NCI-H1092 (cell line): ENCODE results near the gene MTHFSD.

ENCODE experiments used
- DNase-seq: peaks from one replicate; lab custom pipeline; 2025; lab: John Stamatoyannopoulos, UW

MTHFSD gene

GRCh38 chr16:86570558-86571529 is 15.8 kb upstream of the MTHFSD start:
- DNase-seq, result no peak

- DNase-seq, result no peak
These were observed 14.8 kb upstream of the MTHFSD start for GRCh38 chr16:86569701-86570447.

DNA sequence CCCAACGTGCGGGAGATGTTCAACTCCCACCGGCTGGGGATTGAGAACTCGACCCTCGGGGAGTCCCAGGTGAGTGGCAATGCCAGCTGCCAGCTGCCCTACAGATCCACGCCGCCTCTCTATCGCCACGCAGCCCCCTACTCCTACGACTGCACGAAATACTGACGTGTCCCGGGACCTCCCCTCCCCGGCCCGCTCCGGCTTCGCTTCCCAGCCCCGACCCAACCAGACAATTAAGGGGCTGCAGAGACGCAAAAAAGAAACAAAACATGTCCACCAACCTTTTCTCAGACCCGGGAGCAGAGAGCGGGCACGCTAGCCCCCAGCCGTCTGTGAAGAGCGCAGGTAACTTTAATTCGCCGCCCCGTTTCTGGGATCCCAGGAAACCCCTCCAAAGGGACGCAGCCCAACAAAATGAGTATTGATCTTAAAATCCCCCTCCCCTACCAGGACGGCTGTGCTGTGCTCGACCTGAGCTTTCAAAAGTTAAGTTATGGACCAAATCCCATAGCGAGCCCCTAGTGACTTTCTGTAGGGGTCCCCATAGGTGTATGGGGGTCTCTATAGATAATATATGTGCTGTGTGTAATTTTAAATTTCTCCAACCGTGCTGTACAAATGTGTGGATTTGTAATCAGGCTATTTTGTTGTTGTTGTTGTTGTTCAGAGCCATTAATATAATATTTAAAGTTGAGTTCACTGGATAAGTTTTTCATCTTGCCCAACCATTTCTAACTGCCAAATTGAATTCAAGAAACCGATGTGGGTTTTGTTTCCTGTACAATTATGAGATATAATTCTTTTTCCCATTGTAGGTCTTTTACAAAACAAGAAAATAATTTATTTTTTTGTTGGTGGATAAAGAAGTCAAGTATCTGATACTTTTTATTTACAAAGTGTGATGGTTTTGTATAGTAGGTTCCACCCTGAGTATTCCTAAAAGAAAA is 13.9 kb upstream of the MTHFSD start:
- no peak for DNase-seq

DNA sequence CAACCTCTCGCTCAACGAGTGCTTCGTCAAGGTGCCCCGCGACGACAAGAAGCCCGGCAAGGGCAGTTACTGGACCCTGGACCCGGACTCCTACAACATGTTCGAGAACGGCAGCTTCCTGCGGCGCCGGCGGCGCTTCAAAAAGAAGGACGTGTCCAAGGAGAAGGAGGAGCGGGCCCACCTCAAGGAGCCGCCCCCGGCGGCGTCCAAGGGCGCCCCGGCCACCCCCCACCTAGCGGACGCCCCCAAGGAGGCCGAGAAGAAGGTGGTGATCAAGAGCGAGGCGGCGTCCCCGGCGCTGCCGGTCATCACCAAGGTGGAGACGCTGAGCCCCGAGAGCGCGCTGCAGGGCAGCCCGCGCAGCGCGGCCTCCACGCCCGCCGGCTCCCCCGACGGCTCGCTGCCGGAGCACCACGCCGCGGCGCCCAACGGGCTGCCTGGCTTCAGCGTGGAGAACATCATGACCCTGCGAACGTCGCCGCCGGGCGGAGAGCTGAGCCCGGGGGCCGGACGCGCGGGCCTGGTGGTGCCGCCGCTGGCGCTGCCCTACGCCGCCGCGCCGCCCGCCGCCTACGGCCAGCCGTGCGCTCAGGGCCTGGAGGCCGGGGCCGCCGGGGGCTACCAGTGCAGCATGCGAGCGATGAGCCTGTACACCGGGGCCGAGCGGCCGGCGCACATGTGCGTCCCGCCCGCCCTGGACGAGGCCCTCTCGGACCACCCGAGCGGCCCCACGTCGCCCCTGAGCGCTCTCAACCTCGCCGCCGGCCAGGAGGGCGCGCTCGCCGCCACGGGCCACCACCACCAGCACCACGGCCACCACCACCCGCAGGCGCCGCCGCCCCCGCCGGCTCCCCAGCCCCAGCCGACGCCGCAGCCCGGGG is 12.9 kb upstream of the MTHFSD start:
- no peak for DNase-seq

DNA sequence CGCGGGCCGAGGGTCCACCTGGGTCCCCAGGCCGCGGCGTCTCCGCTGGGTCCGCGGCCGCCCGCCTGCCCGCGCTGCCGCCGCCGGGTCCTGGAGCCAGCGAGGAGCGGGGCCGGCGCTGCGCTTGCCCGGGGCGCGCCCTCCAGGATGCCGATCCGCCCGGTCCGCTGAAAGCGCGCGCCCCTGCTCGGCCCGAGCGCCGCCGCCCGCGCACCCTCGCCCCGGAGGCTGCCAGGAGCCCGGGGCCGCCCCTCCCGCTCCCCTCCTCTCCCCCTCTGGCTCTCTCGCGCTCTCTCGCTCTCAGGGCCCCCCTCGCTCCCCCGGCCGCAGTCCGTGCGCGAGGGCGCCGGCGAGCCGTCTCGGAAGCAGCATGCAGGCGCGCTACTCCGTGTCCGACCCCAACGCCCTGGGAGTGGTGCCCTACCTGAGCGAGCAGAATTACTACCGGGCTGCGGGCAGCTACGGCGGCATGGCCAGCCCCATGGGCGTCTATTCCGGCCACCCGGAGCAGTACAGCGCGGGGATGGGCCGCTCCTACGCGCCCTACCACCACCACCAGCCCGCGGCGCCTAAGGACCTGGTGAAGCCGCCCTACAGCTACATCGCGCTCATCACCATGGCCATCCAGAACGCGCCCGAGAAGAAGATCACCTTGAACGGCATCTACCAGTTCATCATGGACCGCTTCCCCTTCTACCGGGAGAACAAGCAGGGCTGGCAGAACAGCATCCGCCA is 12.1 kb upstream of the MTHFSD start:
- no peak for DNase-seq

DNA sequence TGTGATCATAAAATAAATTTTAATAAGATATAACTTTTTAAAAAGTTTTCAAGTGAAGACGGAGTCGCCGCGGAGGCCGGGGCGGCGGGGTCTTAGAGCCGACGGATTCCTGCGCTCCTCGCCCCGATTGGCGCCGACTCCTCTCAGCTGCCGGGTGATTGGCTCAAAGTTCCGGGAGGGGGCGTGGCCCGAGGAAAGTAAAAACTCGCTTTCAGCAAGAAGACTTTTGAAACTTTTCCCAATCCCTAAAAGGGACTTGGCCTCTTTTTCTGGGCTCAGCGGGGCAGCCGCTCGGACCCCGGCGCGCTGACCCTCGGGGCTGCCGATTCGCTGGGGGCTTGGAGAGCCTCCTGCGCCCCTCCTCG is 11.5 kb upstream of the MTHFSD start, which contains the start of gene FOXC2:
Gene FOXC2 (plus strand): TSS at position 229 of the 365 bp plus-strand sequence. CDS start 507 bp downstream, outside the sequence.
- no peak for DNase-seq

DNA sequence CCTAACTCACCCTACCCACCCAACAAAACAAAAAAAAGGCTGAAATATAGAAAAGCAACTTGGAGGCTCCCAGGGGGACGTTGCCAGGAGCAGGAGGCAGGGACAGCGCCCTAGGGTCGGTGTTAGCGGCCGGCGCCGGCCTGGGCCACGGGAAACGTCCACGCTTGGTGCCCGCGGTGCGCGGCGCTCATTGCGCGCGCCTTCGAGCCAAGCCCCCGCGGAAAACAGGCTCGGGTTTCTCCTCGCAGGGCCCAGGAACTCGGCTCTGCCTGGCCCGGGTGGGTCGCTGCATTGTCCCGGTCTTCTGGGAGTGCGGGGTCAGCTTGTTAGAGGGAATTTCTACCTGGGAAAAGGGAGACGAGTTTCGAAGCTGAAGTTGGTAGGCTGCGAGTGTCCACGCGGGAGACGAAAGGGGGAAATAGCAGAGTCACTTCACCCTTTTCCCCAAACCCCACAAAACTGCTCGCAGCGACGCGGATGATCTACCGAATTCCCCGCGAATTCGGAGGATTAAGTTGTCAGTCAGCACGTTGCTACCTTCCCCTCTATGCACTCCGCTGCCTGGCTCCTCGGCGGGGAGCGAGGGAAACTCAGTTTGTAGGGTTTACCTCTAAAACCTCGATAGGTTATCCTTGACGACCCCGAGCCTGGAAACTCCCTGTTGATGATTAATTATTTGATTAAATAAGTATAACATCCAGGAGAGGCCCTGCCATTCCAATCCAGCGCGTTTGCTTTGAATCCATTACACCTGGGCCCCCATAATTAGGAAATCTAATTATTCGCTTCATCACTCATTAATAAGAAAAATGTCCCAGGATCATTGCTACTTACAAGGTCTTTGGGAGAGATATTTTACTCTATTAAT is 10.8 kb upstream of the MTHFSD start:
- DNase-seq, result no peak

DNA sequence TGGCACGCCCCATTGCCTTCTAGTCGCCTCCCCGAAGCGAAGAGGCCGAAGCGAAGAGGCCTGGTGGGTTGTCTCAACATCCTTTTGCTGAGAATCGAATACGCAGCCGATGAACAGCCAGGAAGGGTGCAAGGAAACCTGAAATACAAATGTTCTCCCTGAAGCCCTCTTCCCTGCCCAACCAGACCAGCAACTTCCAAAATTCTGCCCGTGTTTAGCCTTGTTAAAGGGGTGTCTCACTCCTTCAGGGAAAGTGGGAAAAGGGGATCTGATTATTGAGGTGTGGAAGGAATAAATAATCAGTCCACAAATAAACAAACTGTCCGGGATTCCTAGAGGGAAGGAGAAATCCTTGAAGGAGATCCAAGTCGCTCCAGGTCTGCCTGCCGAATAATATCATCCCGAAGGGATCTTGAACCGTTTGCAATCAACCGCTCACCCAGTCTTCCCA is 10.2 kb upstream of the MTHFSD start:
- DNase-seq, result no peak

DNA sequence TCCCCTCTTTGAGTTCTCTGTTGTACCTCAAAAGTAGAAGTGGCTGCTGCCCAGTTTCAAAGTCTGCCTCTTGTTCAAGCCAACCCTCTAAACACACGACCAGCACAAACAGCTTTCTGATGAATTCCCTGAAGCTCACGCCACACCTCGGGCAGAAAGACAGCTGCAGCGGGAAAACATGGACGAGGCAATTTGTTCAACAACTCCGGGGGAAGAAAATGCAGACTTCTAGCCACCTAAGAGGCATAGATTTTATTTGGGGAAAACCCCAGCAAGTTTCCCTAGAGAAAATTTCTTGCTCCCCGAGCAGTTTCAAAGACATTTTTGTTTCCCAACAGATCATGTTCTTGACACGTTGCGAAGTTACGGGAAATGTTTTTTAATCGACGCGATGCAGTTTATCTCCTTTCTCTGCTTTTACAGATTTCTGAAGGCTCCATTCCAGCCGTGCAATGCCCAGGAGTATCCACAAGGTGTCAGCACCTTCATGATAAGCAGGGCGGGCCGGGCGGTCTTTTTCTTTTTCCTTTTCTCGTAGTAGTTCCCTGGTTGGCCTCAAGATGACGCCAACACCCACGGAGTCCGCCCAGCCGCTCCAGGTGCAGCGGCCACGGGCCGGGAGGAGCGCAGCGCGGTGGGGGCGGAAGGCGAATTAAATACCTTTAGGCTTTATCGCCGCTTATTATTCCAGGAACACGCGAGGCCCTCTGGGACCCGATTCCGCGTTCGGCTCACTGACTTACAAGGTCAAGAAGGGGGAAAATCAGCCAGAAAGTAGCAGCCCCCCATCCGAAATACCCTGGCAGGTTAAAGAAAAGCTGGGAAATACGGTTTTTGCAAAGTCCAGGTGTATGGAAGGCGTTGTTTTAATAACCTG is 8.7 kb upstream of the MTHFSD start:
- peak; percentile 84 for DNase-seq

GRCh38 chr16:86562356-86562755 is 7.3 kb upstream of the MTHFSD start:
- DNase-seq, result no peak

DNA sequence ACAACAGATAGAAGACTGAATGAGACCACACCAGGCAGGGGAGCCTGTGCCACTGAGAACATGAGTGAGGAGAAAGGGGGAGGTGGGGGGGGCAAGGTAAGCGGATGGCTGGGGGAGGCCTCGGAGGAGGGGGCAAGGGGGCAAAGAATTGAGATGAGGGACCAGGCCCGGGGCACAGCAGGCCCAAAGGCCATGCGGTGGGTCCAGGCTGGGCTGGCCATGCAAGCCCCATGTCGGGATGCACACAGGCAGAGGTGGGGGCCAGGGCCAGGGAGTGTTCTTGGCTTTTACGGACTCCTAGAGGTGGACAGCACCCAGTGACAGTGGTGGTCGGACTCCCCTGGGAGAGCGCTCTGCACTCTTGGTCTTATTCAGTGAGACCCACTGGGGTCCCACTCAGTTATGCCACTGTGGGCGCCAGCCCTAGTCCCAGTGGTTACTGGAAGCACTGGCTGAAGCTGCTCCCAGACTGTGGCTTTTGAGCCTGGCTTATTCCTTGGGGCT is 4.8 kb upstream of the MTHFSD start:
- no peak for DNase-seq

GRCh38 chr16:86558355-86559193 is 3.5 kb upstream of the MTHFSD start:
- no peak for DNase-seq

DNA sequence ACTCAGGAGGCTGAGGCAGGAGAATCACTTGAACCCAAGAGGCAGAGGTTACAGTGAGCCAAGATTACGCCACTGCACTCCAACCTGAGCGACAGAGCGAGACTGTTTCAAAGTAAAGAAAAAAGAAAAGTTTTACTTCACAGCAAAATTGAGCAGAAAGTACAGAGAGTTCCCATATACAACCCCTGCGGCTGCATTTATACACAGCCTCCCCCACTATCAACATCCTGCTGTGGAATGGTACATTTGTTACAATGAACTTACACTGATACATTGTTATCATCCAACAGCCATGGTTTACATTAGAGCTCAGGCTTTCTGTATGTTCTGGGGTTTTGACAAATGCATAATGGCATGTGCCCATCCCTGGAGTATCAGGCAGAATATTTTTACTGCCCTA is 2.6 kb upstream of the MTHFSD start:
- no peak for DNase-seq

DNA sequence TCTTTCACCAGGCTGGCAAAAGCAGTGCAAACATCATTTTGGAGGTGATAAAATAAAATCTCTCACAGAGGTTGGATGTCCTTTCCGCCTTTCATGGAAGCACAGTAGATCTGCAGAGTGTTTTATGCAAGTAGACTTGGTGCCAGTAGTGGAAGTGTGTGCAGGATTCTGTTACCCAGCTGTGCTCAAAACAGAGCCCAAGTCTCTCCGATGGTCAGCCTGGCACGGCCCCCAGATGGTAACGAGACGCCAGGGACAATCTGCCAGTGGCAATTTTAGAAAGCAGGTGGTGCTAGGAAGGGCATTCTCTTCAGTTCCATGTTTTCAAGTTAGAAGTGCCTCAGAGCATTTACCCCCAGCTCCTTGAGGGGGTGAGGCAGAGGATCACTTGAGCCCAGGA is 1.5 kb upstream of the MTHFSD start:
- DNase-seq, result peak; percentile 19

- DNase-seq, result no peak
These were observed 655 bp upstream of the MTHFSD start for GRCh38 chr16:86555704-86556075.

- DNase-seq, result no peak
These were observed 477 bp downstream of the MTHFSD start for GRCh38 chr16:86554599-86554916.

DNA sequence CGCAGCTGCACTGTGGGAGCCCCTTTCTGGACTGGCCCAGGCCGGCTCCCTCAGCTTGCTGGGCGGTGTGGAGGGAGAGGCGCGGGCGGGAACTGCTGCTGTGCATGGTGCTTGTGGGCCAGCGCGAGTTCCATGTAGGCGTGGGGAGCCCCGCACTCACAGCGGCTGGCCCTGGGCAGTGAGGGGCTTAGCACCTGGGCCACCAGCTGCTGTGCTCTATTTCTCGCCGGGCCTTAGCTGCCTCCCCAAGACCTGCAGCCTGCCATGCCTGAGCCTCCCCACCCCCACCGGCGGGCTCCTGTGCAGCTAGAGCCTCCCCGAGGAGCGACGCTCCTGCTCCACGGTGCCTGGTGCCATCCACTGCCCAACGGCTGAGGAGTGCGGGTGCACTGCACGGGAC is 1.7 kb downstream of the MTHFSD start:
- DNase-seq, result no peak
